ENCODE results near the gene PI4KA. TPM values are rescaled to one million over a fixed set of nuclear protein-coding genes. Genes with fewer than 3 reads are reported as not detected.
"Not testable (repeated sequence)": the region's sequence is repeated elsewhere in the genome, so short reads cannot be mapped to it uniquely, and the experiment has no call there.

The PI4KA gene
- total RNA-seq, 4 donors from 2014 or later, result 62.1 to 97.2 (median 86.9) TPM

DNA sequence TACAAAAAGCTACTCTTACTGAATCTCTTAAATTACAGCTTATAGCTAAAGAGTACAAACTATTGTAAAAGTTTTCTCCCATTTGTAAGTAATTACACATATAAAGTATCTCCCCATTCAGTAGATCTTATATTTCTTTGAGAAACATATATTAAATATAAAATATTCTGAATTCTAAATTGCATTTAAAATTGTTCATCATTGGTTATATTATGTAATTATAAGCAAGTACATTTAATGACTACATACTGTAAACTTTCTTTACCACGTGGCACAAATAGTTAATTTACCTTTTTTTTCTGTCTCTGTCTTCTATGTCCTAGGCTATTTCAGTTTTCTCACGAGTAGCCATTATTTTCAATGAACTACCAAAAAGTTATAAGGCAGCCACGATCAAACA lies 185.9 kb downstream of the PI4KA start:
- no peak for ATAC-seq (ENCODE audit: low FRiP score)
- DNase-seq (ENCODE audit: low spot score), result no peak
- TF ChIP-seq, protein P1, sequence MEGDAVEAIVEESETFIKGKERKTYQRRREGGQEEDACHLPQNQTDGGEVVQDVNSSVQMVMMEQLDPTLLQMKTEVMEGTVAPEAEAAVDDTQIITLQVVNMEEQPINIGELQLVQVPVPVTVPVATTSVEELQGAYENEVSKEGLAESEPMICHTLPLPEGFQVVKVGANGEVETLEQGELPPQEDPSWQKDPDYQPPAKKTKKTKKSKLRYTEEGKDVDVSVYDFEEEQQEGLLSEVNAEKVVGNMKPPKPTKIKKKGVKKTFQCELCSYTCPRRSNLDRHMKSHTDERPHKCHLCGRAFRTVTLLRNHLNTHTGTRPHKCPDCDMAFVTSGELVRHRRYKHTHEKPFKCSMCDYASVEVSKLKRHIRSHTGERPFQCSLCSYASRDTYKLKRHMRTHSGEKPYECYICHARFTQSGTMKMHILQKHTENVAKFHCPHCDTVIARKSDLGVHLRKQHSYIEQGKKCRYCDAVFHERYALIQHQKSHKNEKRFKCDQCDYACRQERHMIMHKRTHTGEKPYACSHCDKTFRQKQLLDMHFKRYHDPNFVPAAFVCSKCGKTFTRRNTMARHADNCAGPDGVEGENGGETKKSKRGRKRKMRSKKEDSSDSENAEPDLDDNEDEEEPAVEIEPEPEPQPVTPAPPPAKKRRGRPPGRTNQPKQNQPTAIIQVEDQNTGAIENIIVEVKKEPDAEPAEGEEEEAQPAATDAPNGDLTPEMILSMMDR (IDR thresholded peaks at IDR 0.05), result no peak

DNA sequence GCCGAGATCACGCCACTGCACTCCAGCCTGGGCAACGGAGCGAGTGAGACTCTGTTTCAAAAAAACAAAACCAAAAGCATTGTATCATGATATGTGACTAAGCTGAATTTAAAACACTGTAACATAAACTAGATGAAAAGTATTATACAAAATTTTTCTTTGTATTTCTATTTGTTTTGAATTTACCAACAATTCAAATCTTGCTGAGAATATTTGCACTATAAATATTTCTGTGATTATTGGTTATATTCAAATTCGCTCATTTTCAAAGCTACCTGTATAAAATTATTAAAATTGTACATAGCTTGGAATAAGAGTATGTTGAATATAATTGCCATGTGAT lies 186.6 kb downstream of the PI4KA start:
- DNase-seq (ENCODE audit: low spot score) (no peak), ATAC-seq (ENCODE audit: low FRiP score) (no peak)
- TF ChIP-seq, protein P1 (IDR thresholded peaks at IDR 0.05), result no peak

DNA sequence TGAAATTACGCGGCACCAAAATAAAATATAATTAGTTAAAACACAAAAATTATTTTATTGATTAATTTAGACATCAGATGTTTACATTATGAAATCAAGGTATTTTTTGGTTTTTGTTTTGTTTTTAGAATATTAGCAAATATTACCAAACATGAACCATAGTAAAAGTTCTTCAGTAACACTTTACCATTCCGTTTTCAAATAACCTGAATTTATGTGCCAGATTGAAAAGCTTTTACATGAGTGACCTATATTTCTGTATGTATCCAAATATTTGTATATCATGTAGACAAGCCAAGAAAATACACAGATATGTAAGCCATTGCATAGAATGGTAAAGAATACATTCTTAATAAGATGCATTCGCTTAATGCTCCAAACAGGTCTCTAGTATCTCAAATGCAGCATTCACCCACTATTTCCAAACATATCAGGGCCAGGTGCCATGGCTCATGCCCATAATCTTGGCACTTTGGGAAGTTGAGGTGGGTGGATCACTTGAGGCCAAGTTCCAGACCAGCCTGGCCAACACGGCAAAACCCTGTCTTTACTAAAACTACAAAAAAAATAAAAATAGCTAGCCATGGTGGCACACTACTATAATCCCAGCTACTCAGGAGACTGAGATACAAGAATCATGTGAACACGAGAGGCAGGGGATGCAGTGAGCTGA lies 187.1 kb downstream of the PI4KA start:
- DNase-seq (ENCODE audit: low spot score), result no peak
- TF ChIP-seq, protein P1 (IDR thresholded peaks at IDR 0.05), result no peak
- ATAC-seq (ENCODE audit: low FRiP score), result no peak

DNA sequence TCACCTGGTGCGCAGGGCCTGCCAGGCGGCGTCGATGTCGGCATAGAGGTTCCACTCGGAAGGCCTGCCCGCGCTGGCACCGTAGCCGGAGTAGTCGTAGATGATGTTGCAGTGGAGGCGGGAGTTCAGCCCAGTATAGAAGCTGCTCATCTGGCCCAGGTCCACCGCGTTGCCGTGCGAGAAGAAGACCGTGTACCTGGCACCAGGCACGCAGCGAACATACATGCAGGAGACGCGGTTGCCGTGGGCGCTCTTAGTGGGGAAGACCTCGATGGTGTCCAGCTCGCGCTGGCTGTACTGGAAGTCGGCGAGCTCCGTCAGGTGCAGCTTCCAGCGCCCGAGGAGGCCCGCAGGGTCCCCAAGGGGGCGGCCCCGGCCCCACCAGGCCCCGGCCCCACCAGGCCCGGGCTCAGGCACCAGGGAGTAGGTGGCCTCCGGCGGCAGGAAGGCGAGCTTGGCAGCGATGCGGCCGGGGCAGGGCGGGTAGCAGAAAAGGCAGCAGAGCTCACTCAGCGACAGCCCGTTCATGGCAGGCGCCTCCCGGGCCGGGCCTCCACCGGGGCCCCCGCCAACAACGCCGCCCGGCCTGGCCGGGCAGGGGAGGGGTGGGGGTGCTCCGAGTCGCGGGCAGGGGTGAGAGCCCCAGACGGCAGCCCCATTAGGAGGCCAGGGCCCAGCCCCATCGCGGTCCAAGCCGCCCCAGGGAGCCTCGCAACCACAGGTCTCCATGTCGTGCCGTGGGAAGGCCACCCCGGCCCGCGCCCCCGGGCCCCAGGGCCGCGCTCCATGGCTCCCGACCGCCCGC lies 188.0 kb downstream of the PI4KA start:
- ATAC-seq (ENCODE audit: low FRiP score); DNase-seq (ENCODE audit: low spot score): not testable (repeated sequence)

DNA sequence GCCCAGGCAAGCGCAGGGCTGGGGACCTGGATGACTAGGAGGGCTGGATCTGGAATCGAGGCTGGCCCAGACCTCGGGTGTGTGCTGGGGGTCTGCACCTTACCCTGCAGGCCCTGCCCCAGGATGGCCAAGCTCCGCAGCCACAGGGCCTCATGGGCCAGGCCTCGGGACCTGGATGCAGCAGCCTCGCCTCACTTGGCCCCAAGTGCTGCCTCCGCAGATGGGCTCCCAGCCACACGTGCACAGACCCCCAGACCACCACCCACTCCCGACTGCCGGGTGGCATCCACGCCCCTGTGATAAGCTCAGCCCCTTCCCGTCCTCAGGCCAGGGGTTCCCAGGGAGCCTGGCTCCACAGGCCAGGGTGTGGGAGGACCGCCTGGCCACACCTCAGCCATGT lies 188.7 kb downstream of the PI4KA start:
- not testable (repeated sequence) for DNase-seq (ENCODE audit: low spot score); ATAC-seq (ENCODE audit: low FRiP score)

DNA sequence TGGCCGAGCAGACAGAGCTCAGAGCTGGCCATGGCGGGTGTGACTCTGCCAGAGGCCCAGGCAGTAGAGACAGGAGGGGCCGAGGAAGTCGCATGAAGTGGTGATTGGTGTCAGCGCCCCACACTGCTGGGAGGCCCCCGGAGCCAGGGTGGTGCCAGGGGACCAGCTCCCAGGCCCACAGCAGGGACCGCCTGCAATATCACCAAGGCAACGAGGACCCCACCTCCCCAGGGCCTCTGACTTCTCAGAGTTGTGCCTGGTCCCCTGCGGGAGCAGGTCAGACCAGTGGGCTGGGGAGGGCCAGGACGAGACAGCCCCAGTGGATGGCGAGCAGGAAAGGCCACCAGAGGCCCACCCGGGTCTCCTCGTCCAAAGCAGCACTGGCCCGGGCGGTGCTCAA lies 189.1 kb downstream of the PI4KA start:
- not testable (repeated sequence) for DNase-seq (ENCODE audit: low spot score); ATAC-seq (ENCODE audit: low FRiP score)

DNA sequence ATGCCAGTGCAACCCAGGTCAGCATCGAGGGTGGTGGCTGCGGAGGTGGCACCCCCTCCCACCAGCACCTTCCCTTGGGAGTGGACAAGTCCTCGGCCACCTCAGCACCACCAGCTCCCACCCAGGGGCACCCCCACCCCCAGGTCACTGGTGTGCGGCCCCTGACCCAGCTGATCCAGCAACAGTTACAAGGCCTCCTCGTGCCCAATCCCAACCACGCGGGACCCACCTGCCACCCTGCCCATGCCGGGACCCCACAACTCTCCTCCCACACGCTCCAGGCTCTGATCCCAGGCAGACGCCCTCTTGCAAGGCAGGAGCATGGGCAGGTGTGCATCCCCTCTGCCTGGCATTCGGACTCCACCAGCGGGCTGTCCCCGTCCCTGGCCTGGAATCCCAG lies 189.8 kb downstream of the PI4KA start:
- ATAC-seq (ENCODE audit: low FRiP score); DNase-seq (ENCODE audit: low spot score): not testable (repeated sequence)

DNA sequence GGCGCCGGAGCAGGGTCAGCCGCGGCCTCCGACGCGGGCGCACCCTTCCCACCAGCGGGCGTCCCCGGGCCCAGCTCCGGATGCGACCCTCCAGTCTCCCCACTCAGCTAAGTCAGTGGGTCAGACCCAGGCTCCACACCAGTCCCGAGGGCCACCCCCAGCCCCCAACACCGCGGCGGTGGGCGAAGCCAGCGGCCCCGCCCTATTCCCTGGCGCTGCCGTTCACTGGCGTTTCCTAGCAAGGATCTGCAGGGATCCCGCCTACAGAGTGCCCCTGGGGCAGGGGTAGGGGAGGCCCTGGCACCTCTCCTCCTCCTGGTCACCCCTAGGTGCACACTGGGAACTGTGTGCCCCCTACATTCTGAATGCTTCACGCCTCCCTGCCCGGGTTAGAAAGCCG lies 190.4 kb downstream of the PI4KA start:
- not testable (repeated sequence) for DNase-seq (ENCODE audit: low spot score); ATAC-seq (ENCODE audit: low FRiP score)

DNA sequence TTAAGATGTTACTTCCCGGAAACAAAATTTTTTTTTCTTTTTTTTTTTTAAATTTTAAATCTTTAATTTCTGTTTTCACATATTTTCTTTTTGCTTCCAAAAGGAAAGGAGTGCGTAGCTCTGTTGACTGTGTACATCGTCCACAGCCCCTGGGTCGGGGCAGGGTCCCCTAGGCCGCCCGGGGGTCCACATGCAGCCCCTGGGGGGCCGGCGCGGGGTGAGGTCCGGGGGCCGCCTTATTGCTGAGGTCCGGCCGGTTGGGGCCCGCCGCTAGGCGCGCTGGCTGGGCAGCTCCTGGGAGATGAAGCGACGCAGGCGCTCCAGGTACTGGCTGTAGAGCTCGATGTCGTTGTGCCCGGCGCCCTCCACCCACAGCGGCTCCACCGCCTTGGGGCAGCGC lies 191.1 kb downstream of the PI4KA start:
- not testable (repeated sequence) for ATAC-seq (ENCODE audit: low FRiP score); DNase-seq (ENCODE audit: low spot score)

DNA sequence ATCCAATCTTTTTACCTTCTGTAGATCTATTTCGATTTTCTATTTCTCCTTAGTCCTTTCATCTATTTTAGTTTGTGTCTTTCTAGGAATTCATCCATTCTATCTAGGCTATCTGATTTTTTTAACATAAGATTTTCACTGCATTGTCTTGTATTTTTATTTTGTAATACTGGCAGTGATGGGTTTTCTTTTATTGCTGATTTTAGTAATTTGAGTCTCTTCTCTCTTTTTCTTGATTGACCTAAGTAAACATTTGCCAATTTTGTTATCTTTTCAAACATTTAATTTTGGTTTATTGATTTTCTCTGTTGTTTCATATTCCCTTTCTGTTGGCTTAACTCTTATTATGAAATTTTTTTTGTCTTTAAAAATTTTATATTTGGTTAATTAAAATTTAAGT lies 192.1 kb downstream of the PI4KA start:
- no peak for ATAC-seq (ENCODE audit: low FRiP score)
- TF ChIP-seq, protein P1 (IDR thresholded peaks at IDR 0.05), result no peak
- no peak for DNase-seq (ENCODE audit: low spot score)

Measured in omental fat pad (tissue), 4 donors.